ENCODE data around the gene U2AF1L4. TPM values are rescaled to one million over a fixed set of nuclear protein-coding genes. Genes with fewer than 3 reads are reported as not detected.

U2AF1L4 gene
- total RNA-seq, 1 experiment from 2014 or later, result 24.6 TPM

DNA sequence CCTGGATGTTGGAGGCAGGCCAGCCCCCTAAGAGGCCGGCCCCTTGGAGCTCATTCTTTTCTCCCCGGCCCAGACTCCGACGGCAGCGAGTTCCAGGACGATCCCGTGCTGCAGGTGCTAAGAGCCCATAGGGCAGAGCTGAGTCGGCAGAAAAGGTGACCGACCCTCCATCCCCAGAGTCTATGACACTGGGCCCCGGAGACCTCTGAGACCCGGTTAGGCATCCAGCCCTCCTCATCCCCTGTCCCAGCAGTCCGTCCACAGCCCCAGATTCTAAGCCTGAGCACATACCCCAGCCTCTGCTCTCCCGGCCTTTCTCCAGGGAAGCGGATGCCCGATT lies 22.8 kb upstream of the U2AF1L4 start:
- TF ChIP-seq, protein P1, sequence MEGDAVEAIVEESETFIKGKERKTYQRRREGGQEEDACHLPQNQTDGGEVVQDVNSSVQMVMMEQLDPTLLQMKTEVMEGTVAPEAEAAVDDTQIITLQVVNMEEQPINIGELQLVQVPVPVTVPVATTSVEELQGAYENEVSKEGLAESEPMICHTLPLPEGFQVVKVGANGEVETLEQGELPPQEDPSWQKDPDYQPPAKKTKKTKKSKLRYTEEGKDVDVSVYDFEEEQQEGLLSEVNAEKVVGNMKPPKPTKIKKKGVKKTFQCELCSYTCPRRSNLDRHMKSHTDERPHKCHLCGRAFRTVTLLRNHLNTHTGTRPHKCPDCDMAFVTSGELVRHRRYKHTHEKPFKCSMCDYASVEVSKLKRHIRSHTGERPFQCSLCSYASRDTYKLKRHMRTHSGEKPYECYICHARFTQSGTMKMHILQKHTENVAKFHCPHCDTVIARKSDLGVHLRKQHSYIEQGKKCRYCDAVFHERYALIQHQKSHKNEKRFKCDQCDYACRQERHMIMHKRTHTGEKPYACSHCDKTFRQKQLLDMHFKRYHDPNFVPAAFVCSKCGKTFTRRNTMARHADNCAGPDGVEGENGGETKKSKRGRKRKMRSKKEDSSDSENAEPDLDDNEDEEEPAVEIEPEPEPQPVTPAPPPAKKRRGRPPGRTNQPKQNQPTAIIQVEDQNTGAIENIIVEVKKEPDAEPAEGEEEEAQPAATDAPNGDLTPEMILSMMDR (IDR thresholded peaks at IDR 0.05; ENCODE audit: insufficient read depth in 1 of 2, low read depth in 1 of 2, low read length in 1 of 2, severe bottlenecking in 1 of 2, unreplicated experiment in 1 of 2), result no peak
- POLR2A ChIA-PET, result no interaction called here
- Mint-ChIP-seq H3K9me3 (ENCODE audit: unreplicated experiment) (no peaks in the 10 kb centered on the region), H3K4me3 (ENCODE audit: unreplicated experiment) (no peak overlapping the region), H3K27ac (ENCODE audit: unreplicated experiment) (no peak overlapping the region), H3K27me3 (ENCODE audit: insufficient read depth, unreplicated experiment) (peaks cover 2% of the 10 kb centered on the region), H3K36me3 (ENCODE audit: insufficient read depth, unreplicated experiment) (no peaks in the 10 kb centered on the region), H3K4me1 (ENCODE audit: low read depth, unreplicated experiment) (no peaks in the 10 kb centered on the region)
- BruUV-seq (replicated peaks), result no TSS peak
- no peaks in the 10 kb centered on the region for H3K27me3 ChIP-seq (replicated peaks; ENCODE audit: control insufficient read depth, insufficient read depth, low read length)
- H3K9me3 ChIP-seq, result no peaks in the 10 kb centered on the region
- H3K4me3 ChIP-seq (ENCODE audit: low read depth, low read length), result no peak overlapping the region
- no peaks in the 10 kb centered on the region for H3K4me1 ChIP-seq
- intact Hi-C loops (cut with micrococcal nuclease; ENCODE audit: unreplicated experiment), result no loop called here
- no peaks in the 10 kb centered on the region; the same call in 1 of the 2 replicates for H3K36me3 ChIP-seq (ENCODE audit: control insufficient read depth, insufficient read depth, low read length)
- CTCF ChIA-PET, result no interaction called here
- DNase-seq, result no peak

DNA sequence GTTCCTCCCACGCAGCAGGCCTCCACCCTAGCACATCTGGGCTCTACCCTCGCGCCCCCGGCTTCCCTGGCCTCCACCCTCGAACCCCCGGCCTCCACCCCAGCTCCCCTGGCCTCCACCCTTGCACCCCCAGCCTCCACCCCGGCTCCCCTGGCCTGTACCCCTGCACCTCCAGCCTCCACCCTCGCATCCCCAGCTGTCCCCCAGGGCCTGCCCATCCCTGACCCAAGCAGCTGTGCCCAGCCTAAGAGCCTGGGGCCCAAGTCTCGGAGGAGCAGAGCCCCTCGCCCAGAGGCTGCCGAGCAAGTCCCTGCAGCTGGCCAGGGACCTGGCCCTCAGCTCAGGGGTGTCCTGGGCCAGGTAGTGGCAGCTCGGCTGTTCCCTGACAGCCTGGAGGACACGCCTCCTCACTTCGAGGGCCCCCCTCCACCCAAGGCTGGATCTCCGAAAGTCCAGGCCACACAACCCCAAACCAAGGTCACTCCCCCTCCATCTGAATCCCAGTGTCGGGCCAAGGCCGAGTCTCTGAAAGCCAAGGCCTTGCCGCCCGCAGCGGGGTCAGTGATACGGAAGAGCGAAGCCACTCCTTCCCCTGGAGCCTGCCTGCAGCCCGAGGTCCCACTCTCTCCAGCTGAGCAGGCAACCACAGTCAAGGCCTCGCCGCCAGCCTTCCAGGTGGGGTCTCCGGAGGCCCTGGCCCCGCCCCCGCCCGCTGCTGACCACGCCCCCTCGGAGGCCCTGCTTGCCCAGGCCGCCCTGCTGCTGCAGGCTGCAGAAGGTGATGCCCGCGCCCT lies 22.3 kb upstream of the U2AF1L4 start:
- Mint-ChIP-seq H3K4me1 (ENCODE audit: low read depth, unreplicated experiment) (no peaks in the 10 kb centered on the region), H3K4me3 (ENCODE audit: unreplicated experiment) (no peak overlapping the region), H3K9me3 (ENCODE audit: unreplicated experiment) (no peaks in the 10 kb centered on the region), H3K27me3 (ENCODE audit: insufficient read depth, unreplicated experiment) (peaks cover 2% of the 10 kb centered on the region), H3K36me3 (ENCODE audit: insufficient read depth, unreplicated experiment) (no peaks in the 10 kb centered on the region), H3K27ac (ENCODE audit: unreplicated experiment) (no peak overlapping the region)
- Histone ChIP-seq H3K9me3 (no peaks in the 10 kb centered on the region), H3K4me3 (ENCODE audit: low read depth, low read length) (no peak overlapping the region), H3K36me3 (ENCODE audit: control insufficient read depth, insufficient read depth, low read length) (no peaks in the 10 kb centered on the region; the same call in 1 of the 2 replicates), H3K4me1 (no peaks in the 10 kb centered on the region), H3K27me3 (replicated peaks; ENCODE audit: control insufficient read depth, insufficient read depth, low read length) (no peaks in the 10 kb centered on the region)
- TF ChIP-seq, protein P1 (IDR thresholded peaks at IDR 0.05; ENCODE audit: insufficient read depth in 1 of 2, low read depth in 1 of 2, low read length in 1 of 2, severe bottlenecking in 1 of 2, unreplicated experiment in 1 of 2), result no peak
- BruUV-seq (replicated peaks), result no TSS peak
- peak in 1 of 2 experiments; percentile 37 for DNase-seq
- intact Hi-C loops (cut with micrococcal nuclease; ENCODE audit: unreplicated experiment), result no loop called here
- ChIA-PET POLR2A (no interaction called here), CTCF (no interaction called here)

DNA sequence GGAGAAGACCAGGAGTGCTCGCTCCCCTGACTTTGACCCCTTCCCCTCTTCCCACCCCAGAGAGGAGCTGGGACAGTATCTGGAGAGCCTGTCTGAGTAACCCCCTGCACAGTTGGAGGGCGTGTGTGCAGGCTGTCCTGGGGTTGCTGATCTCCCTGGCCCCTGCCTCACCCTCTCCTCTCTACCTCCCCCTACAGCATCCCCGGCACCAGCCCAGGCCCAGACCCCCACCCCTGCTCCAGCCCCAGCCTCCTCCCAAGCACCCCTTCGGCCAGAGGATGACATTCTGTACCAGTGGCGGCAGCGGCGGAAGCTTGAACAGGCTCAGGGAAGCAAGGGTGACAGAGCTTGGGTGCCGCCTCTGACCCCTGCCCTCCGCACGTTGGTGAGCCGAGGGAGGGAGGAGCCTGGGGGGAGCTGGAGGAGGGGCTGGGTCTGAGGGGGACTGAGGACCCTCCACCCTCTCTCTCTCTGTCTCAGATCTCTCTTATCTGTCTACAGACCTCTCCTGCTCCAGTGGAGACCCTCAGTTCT lies 21.4 kb upstream of the U2AF1L4 start:
- no peaks in the 10 kb centered on the region; the same call in none of the 2 replicates for H3K36me3 ChIP-seq (ENCODE audit: control insufficient read depth, insufficient read depth, low read length)
- peaks cover 8% of the 10 kb centered on the region for H3K36me3 Mint-ChIP-seq (ENCODE audit: insufficient read depth, unreplicated experiment)
- no peaks in the 10 kb centered on the region for H3K4me1 Mint-ChIP-seq (ENCODE audit: low read depth, unreplicated experiment)
- no peak for DNase-seq
- intact Hi-C loops (cut with micrococcal nuclease; ENCODE audit: unreplicated experiment), result no loop called here
- BruUV-seq (replicated peaks), result no TSS peak
- ChIA-PET CTCF (no interaction called here), POLR2A (no interaction called here)
- no peaks in the 10 kb centered on the region for H3K4me1 ChIP-seq
- no peak overlapping the region for H3K4me3 Mint-ChIP-seq (ENCODE audit: unreplicated experiment)
- no peaks in the 10 kb centered on the region for H3K9me3 ChIP-seq
- no peak overlapping the region for H3K4me3 ChIP-seq (ENCODE audit: low read depth, low read length)
- no peaks in the 10 kb centered on the region for H3K27me3 ChIP-seq (replicated peaks; ENCODE audit: control insufficient read depth, insufficient read depth, low read length)
- H3K9me3 Mint-ChIP-seq (ENCODE audit: unreplicated experiment), result no peaks in the 10 kb centered on the region
- no peak overlapping the region for H3K27ac Mint-ChIP-seq (ENCODE audit: unreplicated experiment)
- TF ChIP-seq, protein P1 (IDR thresholded peaks at IDR 0.05; ENCODE audit: insufficient read depth in 1 of 2, low read depth in 1 of 2, low read length in 1 of 2, severe bottlenecking in 1 of 2, unreplicated experiment in 1 of 2), result no peak
- peaks cover 2% of the 10 kb centered on the region for H3K27me3 Mint-ChIP-seq (ENCODE audit: insufficient read depth, unreplicated experiment)

Measured in Caco-2 (cell line).